HCT116 (cell line): ENCODE measurements around the gene EPHA2.

Experiments used
- CTCF ChIP-seq, 3 experiments: fragments of 200-600 bp in 1 of 3; sonication (generic) in 1 of 3; IDR thresholded peaks in 2 of 3; conservative IDR thresholded peaks in 1 of 3; 2 replicates each; pipeline ENCODE4 v1.5.1; 2012 to 2017; ENCODE audit warnings: low read depth in 2 of 3, low read length in 2 of 3, antibody characterized with exemption in 1 of 3, borderline replicate concordance in 1 of 3, control low read depth in 1 of 3, mild to moderate bottlenecking in 1 of 3, mixed read lengths in 1 of 3, mixed run types in 1 of 3, moderate library complexity in 1 of 3; ENCODE audit not compliant: insufficient read depth in 1 of 3
- EZH2 ChIP-seq: fragments of 200-600 bp; sonication (generic); IDR thresholded peaks from 2 replicates; pipeline ENCODE4 v1.6.1; 2017; ENCODE audit warnings: antibody characterized with exemption, mixed run types
- FOSL1 ChIP-seq: IDR thresholded peaks from 2 replicates; pipeline ENCODE4 v1.6.1; 2012; ENCODE audit warnings: low read depth
- JUND ChIP-seq: IDR thresholded peaks from 2 replicates; pipeline ENCODE4 v1.6.1; 2012
- POLR2A ChIP-seq: IDR thresholded peaks from 2 replicates; pipeline ENCODE4 v1.7.0; 2011; ENCODE audit warnings: borderline replicate concordance; ENCODE audit not compliant: insufficient read depth, insufficient read length; ENCODE audit errors: extremely low read depth
- POLR2AphosphoS5 ChIP-seq: IDR thresholded peaks from 2 replicates; pipeline ENCODE4 v1.6.1; 2011; ENCODE audit warnings: mild to moderate bottlenecking, low read depth, low read length, moderate library complexity
- REST ChIP-seq: IDR thresholded peaks from 2 replicates; pipeline ENCODE4 v1.6.1; 2012; ENCODE audit warnings: low read depth
- SRF ChIP-seq: IDR thresholded peaks from 2 replicates; pipeline ENCODE4 v1.6.1; 2012; ENCODE audit warnings: low read depth
- ZNF274 ChIP-seq: fragments of 200-500 bp; sonication (Bioruptor generic); IDR thresholded peaks from 2 replicates; pipeline ENCODE4 v1.6.1; 2014; ENCODE audit warnings: mild to moderate bottlenecking, low read depth, low read length, inconsistent platforms

GRCh38 chr1:16117369-16117768, 38.5 kb downstream of the EPHA2 start:
- no peak for TF ChIP-seq JUND
- TF ChIP-seq FOSL1 = no peak
- TF ChIP-seq POLR2A = no peak
- no peak for TF ChIP-seq EZH2
- TF ChIP-seq CTCF (IDR thresholded peaks at IDR 0.05 in 2 of 3, conservative IDR thresholded peaks at IDR 0.05 in 1 of 3; ENCODE audit: borderline replicate concordance in 1 of 3, insufficient read depth in 1 of 3, low read depth in 2 of 3, low read length in 2 of 3) = no peak
- TF ChIP-seq ZNF274 = no peak
- TF ChIP-seq POLR2AphosphoS5 = no peak
- no peak for TF ChIP-seq REST
- TF ChIP-seq SRF = no peak
